ENCODE results near the gene ZNF70.
A peak's percentile ranks its signal among the peaks of the same experiment; 100 is the strongest.

The ZNF70 gene

GRCh38 chr22:23778577-23778900 is 27.6 kb upstream of the ZNF70 start:
- no peak for DNase-seq

GRCh38 chr22:23777776-23778576 is 27.1 kb upstream of the ZNF70 start:
- DNase-seq = peak; percentile 65

GRCh38 chr22:23775779-23776375 is 25.0 kb upstream of the ZNF70 start:
- DNase-seq = no peak

- no peak for DNase-seq
These were observed 24.1 kb upstream of the ZNF70 start for GRCh38 chr22:23774922-23775436.

GRCh38 chr22:23774114-23774921 is 23.4 kb upstream of the ZNF70 start:
- DNase-seq = no peak

- no peak for DNase-seq
These were observed 22.7 kb upstream of the ZNF70 start for GRCh38 chr22:23773483-23774113.

GRCh38 chr22:23772649-23773473 is 21.9 kb upstream of the ZNF70 start, which contains the start of gene MMP11:
MMP11 (plus strand) TSS chr22:23772849; CDS start chr22:23772871, 22 bp downstream.
- peak; percentile 66 for DNase-seq

GRCh38 chr22:23772315-23772648 is 21.4 kb upstream of the ZNF70 start:
- DNase-seq = no peak

GRCh38 chr22:23769321-23769965 is 18.5 kb upstream of the ZNF70 start:
- DNase-seq = peak; percentile 70

GRCh38 chr22:23767673-23768548 is 17.0 kb upstream of the ZNF70 start, which contains the start of gene CHCHD10:
CHCHD10 (minus strand) TSS chr22:23767972; CDS start chr22:23767874, 98 bp downstream.
- peak; percentile 89 for DNase-seq

- no peak for DNase-seq
These were observed 16.4 kb upstream of the ZNF70 start for GRCh38 chr22:23767303-23767672.

- no peak for DNase-seq
These were observed 14.3 kb upstream of the ZNF70 start for GRCh38 chr22:23764899-23765881.

GRCh38 chr22:23763954-23764353 is 13.0 kb upstream of the ZNF70 start:
- DNase-seq = no peak

GRCh38 chr22:23763579-23763945 is 12.7 kb upstream of the ZNF70 start:
- no peak for DNase-seq

GRCh38 chr22:23762842-23763578 is 12.1 kb upstream of the ZNF70 start, which contains the start of gene C22orf15:
C22orf15 (plus strand) TSS chr22:23762990; CDS start chr22:23763307, 317 bp downstream.
- DNase-seq = no peak

GRCh38 chr22:23760056-23760455 is 9.1 kb upstream of the ZNF70 start:
- no peak for DNase-seq

GRCh38 chr22:23759566-23759965 is 8.7 kb upstream of the ZNF70 start:
- no peak for DNase-seq

GRCh38 chr22:23756891-23757290 is 6.0 kb upstream of the ZNF70 start:
- DNase-seq = no peak

Data from NCI-H345 (cell line).